NCI-H2107 (cell line): ENCODE data around the gene RND3.

Experiments used
- DNase-seq: peaks from one replicate; lab custom pipeline; 2025; lab: John Stamatoyannopoulos, UW

Gene RND3

GRCh38 chr2:150491943-150492342 lies 4.5 kb upstream of the RND3 start:
- no peak for DNase-seq

GRCh38 chr2:150491430-150491829 lies 4.0 kb upstream of the RND3 start:
- no peak for DNase-seq

GRCh38 chr2:150490466-150490865 lies 3.0 kb upstream of the RND3 start:
- DNase-seq: no peak

DNA sequence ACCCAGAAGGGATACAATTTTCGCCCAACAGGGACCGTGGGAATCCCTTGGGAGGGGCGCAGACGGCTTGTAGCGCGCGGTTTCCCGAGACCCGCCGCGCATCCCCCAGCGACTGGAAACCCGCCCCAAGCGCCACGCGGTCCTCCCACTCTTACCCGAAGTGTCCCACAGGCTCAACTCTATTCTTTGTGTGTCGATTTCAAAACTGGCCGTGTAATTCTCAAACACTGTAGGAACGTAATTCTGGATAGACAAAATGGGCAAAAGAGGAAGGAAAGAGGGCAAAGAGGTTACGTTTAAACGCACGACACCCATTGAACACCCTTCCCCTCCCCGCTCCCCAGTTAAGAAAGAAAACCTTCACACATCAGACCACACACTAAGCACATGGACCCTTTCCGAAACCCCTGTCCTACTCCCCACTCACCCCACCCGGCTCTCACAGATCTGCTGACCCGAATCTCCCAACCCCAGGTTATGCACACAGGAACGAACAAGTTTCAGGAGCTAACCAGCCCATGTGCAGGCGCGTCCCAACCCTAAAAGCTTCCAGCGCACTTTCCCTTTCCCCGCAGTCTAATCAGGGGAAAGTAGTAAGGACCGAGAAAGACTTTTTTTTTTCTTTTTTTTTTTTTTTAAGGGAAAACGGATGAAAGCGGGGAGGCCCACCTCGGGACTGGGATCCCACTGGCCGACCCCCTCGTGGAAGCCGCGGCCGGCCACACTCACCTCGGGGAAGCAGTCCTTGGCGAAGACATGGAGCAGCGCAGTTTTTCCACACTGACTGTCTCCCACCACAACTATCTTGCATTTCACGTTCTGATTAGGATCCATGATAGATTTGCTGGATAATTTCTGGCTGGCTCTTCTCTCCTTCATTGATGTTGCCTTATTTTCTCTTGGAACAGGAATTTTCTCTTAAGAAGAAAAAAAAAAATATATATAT lies 655 bp downstream of the RND3 start:
- no peak for DNase-seq

DNA sequence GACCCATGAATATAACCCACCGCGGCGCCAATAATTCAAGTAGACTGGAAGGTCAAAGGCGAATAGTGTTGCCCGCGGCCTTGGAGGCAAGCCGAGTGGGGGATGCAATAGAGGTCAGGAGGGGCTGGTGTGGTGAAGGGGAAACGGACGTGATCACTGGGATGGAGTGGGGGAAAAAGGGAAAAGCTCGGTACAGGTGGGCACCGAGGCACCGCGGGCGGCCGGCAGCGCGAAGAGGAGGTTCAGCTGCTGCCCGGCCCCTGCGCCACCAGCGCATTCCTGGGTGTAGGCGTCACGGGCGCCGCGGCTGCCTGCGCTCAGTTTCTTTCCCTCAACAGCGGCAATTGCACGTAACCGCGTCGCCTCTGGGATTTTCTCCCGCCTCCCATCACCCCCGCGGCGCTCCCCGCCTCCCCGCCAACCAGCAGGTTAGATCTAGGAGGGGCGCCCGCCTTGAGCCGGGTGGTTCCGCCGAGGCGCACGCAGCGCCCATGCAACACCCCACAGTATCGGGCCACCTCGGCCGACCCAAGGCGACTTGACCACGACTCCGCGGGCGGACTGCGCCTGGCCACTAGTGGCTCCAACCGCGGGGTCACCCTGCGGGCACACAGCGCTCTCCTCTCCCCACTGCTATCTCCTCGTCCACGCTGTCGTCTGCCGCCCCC lies 1.5 kb downstream of the RND3 start:
- peak; percentile 62 for DNase-seq

- DNase-seq: peak; percentile 67
Measured at GRCh38 chr2:150485114-150485870, 2.2 kb downstream of the RND3 start.

- no peak for DNase-seq
Measured at GRCh38 chr2:150484461-150485021, 2.9 kb downstream of the RND3 start.

DNA sequence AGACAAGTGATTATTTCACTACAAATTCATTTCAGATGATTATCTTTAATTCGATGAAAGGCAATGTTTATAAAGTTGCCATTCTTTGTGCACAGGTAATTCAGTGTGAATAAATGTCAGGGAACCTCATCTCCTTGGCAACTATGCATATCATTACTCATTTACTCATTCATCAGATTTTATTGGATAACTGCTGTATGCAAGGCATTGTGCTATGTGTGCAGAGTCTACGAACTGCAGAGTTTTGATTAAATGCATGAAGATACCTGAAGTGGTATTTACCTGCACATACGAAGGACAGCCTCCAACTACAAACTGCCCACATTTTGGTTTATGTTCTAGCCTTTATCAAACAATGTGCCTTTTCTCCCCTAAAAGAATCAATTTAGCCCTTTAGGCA lies 3.5 kb downstream of the RND3 start:
- DNase-seq: no peak

DNA sequence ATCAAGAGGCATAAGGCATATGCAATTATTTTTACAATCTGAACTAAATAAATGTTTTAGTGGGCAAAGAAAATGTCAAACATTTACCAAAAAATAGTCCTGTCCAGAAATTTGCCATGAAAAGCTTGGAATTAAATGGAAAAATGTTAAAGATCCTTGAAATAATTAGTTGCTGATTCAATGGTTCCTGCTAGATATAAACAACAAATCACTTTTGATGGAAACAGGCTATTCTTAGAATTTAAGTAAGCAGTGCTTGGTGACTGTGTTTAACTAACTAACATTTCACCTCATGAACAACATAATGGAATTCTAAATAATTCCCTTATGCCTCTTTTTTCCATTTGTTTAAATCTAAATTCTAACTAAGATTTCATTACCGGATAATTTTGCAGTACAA lies 3.9 kb downstream of the RND3 start:
- no peak for DNase-seq

GRCh38 chr2:150482667-150483400 lies 4.6 kb downstream of the RND3 start:
- no peak for DNase-seq

GRCh38 chr2:150482111-150482510 lies 5.4 kb downstream of the RND3 start:
- no peak for DNase-seq

GRCh38 chr2:150480971-150481830 lies 6.3 kb downstream of the RND3 start:
- no peak for DNase-seq

DNA sequence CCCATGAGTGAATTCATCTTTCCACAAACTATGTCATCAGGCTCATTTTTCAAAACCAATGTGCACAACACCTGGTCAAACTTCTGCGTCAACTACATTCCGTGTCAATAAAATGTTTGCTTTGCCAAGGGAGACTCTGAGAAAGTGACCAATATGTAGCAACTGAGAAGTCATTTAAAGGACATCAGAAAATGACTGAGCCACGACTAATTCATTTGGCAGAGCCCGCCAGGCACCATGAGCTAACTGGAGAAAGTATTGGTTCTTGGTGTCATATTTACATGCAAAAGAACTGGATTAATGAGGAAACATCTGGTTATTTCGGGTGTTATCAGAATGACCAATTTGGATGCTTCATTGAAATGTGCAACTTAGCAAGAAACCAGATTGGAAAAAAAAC lies 7.2 kb downstream of the RND3 start:
- no peak for DNase-seq

- DNase-seq: no peak
Measured at GRCh38 chr2:150479075-150479915, 8.2 kb downstream of the RND3 start.

- no peak for DNase-seq
Measured at GRCh38 chr2:150478200-150478974, 9.1 kb downstream of the RND3 start.

- no peak for DNase-seq
Measured at GRCh38 chr2:150477347-150477746, 10.1 kb downstream of the RND3 start.

DNA sequence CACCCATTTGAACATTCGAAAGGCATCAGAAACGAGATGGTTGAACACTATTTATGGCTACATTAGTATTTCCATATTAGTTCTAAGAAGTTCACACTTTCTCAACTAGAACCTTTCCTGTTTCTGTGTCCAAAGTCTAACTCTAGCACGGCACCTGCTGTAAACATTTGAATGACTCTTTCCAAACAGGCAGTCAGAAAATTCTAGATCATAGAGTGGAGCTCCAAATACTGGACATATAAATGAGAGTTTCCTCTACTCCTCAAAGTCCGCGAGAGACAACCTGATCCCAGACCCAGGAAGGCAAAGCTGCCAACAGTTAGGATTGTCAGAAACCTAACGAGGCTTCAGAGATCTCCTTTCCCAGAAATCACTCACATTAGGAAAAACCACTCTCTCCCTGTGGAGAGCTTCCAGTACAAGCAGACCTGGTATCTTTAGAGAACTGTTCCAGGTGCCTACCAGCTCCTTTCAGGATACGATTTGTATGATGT lies 10.6 kb downstream of the RND3 start:
- no peak for DNase-seq

- no peak for DNase-seq
Measured at GRCh38 chr2:150476286-150476685, 11.2 kb downstream of the RND3 start.
